Measurements from ENCODE around the gene CD164. TPM values are rescaled to one million over a fixed set of nuclear protein-coding genes. Genes with fewer than 3 reads are reported as not detected.

Gene CD164
- total and polyA plus RNA-seq, 2 of the 13 experiments (the other 11 are each of a cell fraction or from before 2014, with no cell fraction given) = 222 to 293 TPM

- no peak for TF ChIP-seq TMF1 (CRISPR knock-in tag; IDR thresholded peaks at IDR 0.05; ENCODE audit: low read depth)
- TF ChIP-seq TFE3 (CRISPR knock-in tag; IDR thresholded peaks at IDR 0.05) = 0 out of 2 replicates have a peak, but pooled peaks have one; percentile 48
- no peak for TF ChIP-seq SKIL (CRISPR knock-in tag; IDR thresholded peaks at IDR 0.05; ENCODE audit: borderline replicate concordance)
- TF ChIP-seq ELF1 (CRISPR knock-in tag; IDR thresholded peaks at IDR 0.05) = peak; percentile 76
- no peak for TF ChIP-seq RAD51 (IDR thresholded peaks at IDR 0.05; ENCODE audit: borderline replicate concordance)
- no peak for TF ChIP-seq ZNF225 (CRISPR knock-in tag; IDR thresholded peaks at IDR 0.05)
- TF ChIP-seq SALL2 (CRISPR knock-in tag; IDR thresholded peaks at IDR 0.05) = no peak
- TF ChIP-seq HNF4G (IDR thresholded peaks at IDR 0.05; ENCODE audit: borderline replicate concordance, low read depth, low read length) = peak; percentile 22; the same call in 1 of the 2 replicates
- TF ChIP-seq HNF4G (CRISPR knock-in tag; IDR thresholded peaks at IDR 0.05; ENCODE audit: borderline replicate concordance, low read depth) = no peak
- TF ChIP-seq NR2F6 (IDR thresholded peaks at IDR 0.05) = peak; percentile 40
- TF ChIP-seq NR2F6 (CRISPR knock-in tag; IDR thresholded peaks at IDR 0.05) = peak; percentile 33; the same call in 1 of the 2 replicates
- TF ChIP-seq ZNF253 (CRISPR knock-in tag; IDR thresholded peaks at IDR 0.05; ENCODE audit: borderline replicate concordance) = no peak
Measured at GRCh38 chr6:109332748-109333147, 49.5 kb downstream of the CD164 start (continued).

- TF ChIP-seq SRSF1 (optimal IDR thresholded peaks at IDR 0.05; ENCODE audit: low read depth, low read length) (no peak), CBX5 (CRISPR knock-in tag; IDR thresholded peaks at IDR 0.05; ENCODE audit: borderline replicate concordance) (no peak), ZNF251 (CRISPR knock-in tag; IDR thresholded peaks at IDR 0.05) (no peak), RORA (CRISPR knock-in tag; IDR thresholded peaks at IDR 0.05) (no peak), ZNF75D (CRISPR knock-in tag; IDR thresholded peaks at IDR 0.05; ENCODE audit: borderline replicate concordance) (no peak), ZFYVE20 (CRISPR knock-in tag; IDR thresholded peaks at IDR 0.05; ENCODE audit: borderline replicate concordance, low read depth) (no peak), TBP (CRISPR knock-in tag; IDR thresholded peaks at IDR 0.05) (no peak), ZNF101 (CRISPR knock-in tag; IDR thresholded peaks at IDR 0.05; ENCODE audit: borderline replicate concordance, low read depth) (no peak)
- ATAC-seq (no peak), FAIRE-seq (no peak), DNase-seq (ENCODE audit: low spot score) (no peak)
- CTCF ChIA-PET (ENCODE audit: low intra/inter-chr PET ratio, low total read pairs) = no interaction called here
- H3K79me2 ChIP-seq (ENCODE audit: insufficient read depth, low read length) = no peaks in the 10 kb centered on the region
- H3K27ac ChIP-seq (ENCODE audit: extremely low read length, insufficient read depth, low read length) = no peak overlapping the region
- POLR2A ChIA-PET = no interaction called here
- no peaks in the 10 kb centered on the region for H3K36me3 ChIP-seq (replicated peaks in 1 of 2; ENCODE audit: control insufficient read depth in 1 of 2, insufficient read depth in 2 of 2, low read length in 2 of 2)
- H3K9me3 ChIP-seq (ENCODE audit: low read length) = no peaks in the 10 kb centered on the region
- no peak overlapping the region for H3K4me3 ChIP-seq (replicated peaks in 1 of 3; ENCODE audit: insufficient read depth in 1 of 3, low read depth in 2 of 3, low read length in 3 of 3)
- no peaks in the 10 kb centered on the region for H4K20me1 ChIP-seq (ENCODE audit: insufficient read depth, low read length)
- H3K4me1 ChIP-seq (ENCODE audit: insufficient read depth, low read length) = peaks cover 29% of the 10 kb centered on the region
- intact Hi-C loops (cut with micrococcal nuclease; ENCODE audit: unreplicated experiment) = no loop called here
- H2AFZ ChIP-seq (ENCODE audit: low read length) = no peak overlapping the region
- H3K27me3 ChIP-seq (ENCODE audit: control insufficient read depth in 1 of 2, insufficient read depth in 2 of 2, low read length in 2 of 2) = no peaks in the 10 kb centered on the region
- no peak overlapping the region for H3K4me2 ChIP-seq (ENCODE audit: low read depth, low read length)
- in situ Hi-C loops (cut with HindIII; ENCODE audit: extremely low pct_ligation_motif_present, low pct_unique_long_range_greater_than_20kb) = no loop called here
- H3K9ac ChIP-seq (ENCODE audit: insufficient read depth, low read depth, low read length) = no peak overlapping the region
- BruUV-seq (replicated peaks) = no TSS peak
Measured at GRCh38 chr6:109331081-109331480, 51.2 kb downstream of the CD164 start.

All from HepG2 (cell line).